Stomach smooth muscle (tissue), 2 donors: ENCODE results near the gene M6PR.

ENCODE experiments used
- H3K27ac ChIP-seq: one replicate; pipeline ENCODE4 v1.7.0; 2013; ENCODE audit warnings: mild to moderate bottlenecking, low read length, inconsistent platforms
- H3K27me3 ChIP-seq, 2 donors: one replicate each; pipeline ENCODE4 v1.7.0; 2013; ENCODE audit warnings: low read length in 2 of 2; ENCODE audit not compliant: insufficient read depth in 2 of 2, control insufficient read depth in 1 of 2
- H3K36me3 ChIP-seq, 2 donors: one replicate each; pipeline ENCODE4 v1.7.0; 2013; ENCODE audit warnings: low read length in 2 of 2; ENCODE audit not compliant: control insufficient read depth in 2 of 2, insufficient read depth in 2 of 2
- H3K4me1 ChIP-seq: one replicate; pipeline ENCODE4 v1.7.0; 2013; ENCODE audit warnings: low read length; ENCODE audit not compliant: control insufficient read depth, insufficient read depth
- H3K4me3 ChIP-seq, 2 donors: one replicate each; pipeline ENCODE4 v1.7.0; 2013; ENCODE audit warnings: low read length in 2 of 2
- H3K9ac ChIP-seq, 2 donors: one replicate each; pipeline ENCODE4 v1.7.0; 2013; ENCODE audit warnings: low read length in 2 of 2, mild to moderate bottlenecking in 1 of 2
- H3K9me3 ChIP-seq, 2 donors: one replicate each; pipeline ENCODE4 v1.7.0; 2013; ENCODE audit warnings: low read length in 2 of 2; ENCODE audit not compliant: control insufficient read depth in 2 of 2
- donor health status: healthy.
- donor health status: Pancreatic carcinoma.

Gene M6PR

GRCh38 chr12:8894986-8895385, 54.5 kb downstream of the M6PR start:
- Histone ChIP-seq H3K4me3 (no peak overlapping the region), H3K4me1 (no peaks in the 10 kb centered on the region), H3K27me3 (no peaks in the 10 kb centered on the region), H3K27ac (no peak overlapping the region), H3K9ac (no peak overlapping the region), H3K9me3 (no peaks in the 10 kb centered on the region), H3K36me3 (no peaks in the 10 kb centered on the region)

- H3K4me3 ChIP-seq = no peak overlapping the region
- no peak overlapping the region for H3K27ac ChIP-seq
- no peaks in the 10 kb centered on the region for H3K4me1 ChIP-seq
- no peaks in the 10 kb centered on the region for H3K9me3 ChIP-seq
- no peaks in the 10 kb centered on the region for H3K27me3 ChIP-seq
- no peak overlapping the region for H3K9ac ChIP-seq
- no peaks in the 10 kb centered on the region for H3K36me3 ChIP-seq
These were observed 55.1 kb downstream of the M6PR start for GRCh38 chr12:8894378-8894777.

- Histone ChIP-seq H3K36me3 (no peaks in the 10 kb centered on the region), H3K4me3 (no peak overlapping the region), H3K9ac (no peak overlapping the region), H3K9me3 (no peaks in the 10 kb centered on the region), H3K27ac (no peak overlapping the region), H3K27me3 (no peaks in the 10 kb centered on the region), H3K4me1 (no peaks in the 10 kb centered on the region)
These were observed 57.5 kb downstream of the M6PR start for GRCh38 chr12:8891976-8892375.
